DMS 273 (cell line): ENCODE data around the gene TBL2.
"Not testable (repeated sequence)": the region's sequence is repeated elsewhere in the genome, so short reads cannot be mapped to it uniquely, and the experiment has no call there.

ENCODE experiments used
- DNase-seq: peaks from one replicate; lab custom pipeline; 2025; ENCODE audit not compliant: unreplicated experiment; lab: John Stamatoyannopoulos, UW

TBL2 gene

GRCh38 chr7:73537051-73537450 is 41.3 kb downstream of the TBL2 start:
- no peak for DNase-seq

- DNase-seq = no peak
Measured at GRCh38 chr7:73536479-73536878, 41.9 kb downstream of the TBL2 start.

GRCh38 chr7:73535918-73536317 is 42.5 kb downstream of the TBL2 start:
- DNase-seq = not testable (repeated sequence)

GRCh38 chr7:73533742-73534141 is 44.6 kb downstream of the TBL2 start:
- peak; percentile 39 for DNase-seq

- DNase-seq = no peak
Measured at GRCh38 chr7:73532224-73532623, 46.2 kb downstream of the TBL2 start.

GRCh38 chr7:73530800-73531199 is 47.6 kb downstream of the TBL2 start:
- DNase-seq = no peak

- DNase-seq = peak; percentile 64
Measured at GRCh38 chr7:73526896-73527821, 51.2 kb downstream of the TBL2 start.

GRCh38 chr7:73526158-73526494 is 52.3 kb downstream of the TBL2 start:
- not testable (repeated sequence) for DNase-seq

- DNase-seq = peak; percentile 100
Measured at GRCh38 chr7:73522105-73522872, 56.1 kb downstream of the TBL2 start, which contains the start of gene BAZ1B. Gene BAZ1B (minus strand): TSS chr7:73522293. CDS start chr7:73521933, 360 bp downstream.

GRCh38 chr7:73521636-73522104 is 56.7 kb downstream of the TBL2 start:
- DNase-seq = peak; percentile 95

GRCh38 chr7:73520673-73521635 is 57.4 kb downstream of the TBL2 start:
- DNase-seq = peak; percentile 70

- peak; percentile 64 for DNase-seq
Measured at GRCh38 chr7:73519867-73520672, 58.3 kb downstream of the TBL2 start.

- no peak for DNase-seq
Measured at GRCh38 chr7:73518470-73518869, 59.9 kb downstream of the TBL2 start.
